ENCODE measurements around the gene ORAI3.

- no peak for TF ChIP-seq CTCF (IDR thresholded peaks at IDR 0.05 in 4 of 5, conservative IDR thresholded peaks at IDR 0.05 in 1 of 5)
- TF ChIP-seq POLR2A (IDR thresholded peaks at IDR 0.05): no peak
Measured at GRCh38 chr16:30904114-30904780, 44.6 kb upstream of the ORAI3 start.

Data from gastrocnemius medialis (tissue), 4 donors.